Colonic mucosa (tissue), 4 donors: ENCODE data around the gene NECAB3. TPM values are rescaled to one million over a fixed set of nuclear protein-coding genes. Genes with fewer than 3 reads are reported as not detected.

Experiments used
- DNase-seq: peaks from one replicate; pipeline ENCODE4 v3.0.0-alpha.2; 2020
- H3K27ac ChIP-seq: fragments of 200-600 bp; one replicate; pipeline ENCODE4 v1.8.0; 2021
- H3K27me3 ChIP-seq: fragments of 200-600 bp; one replicate; pipeline ENCODE4 v1.8.0; 2021
- H3K36me3 ChIP-seq: fragments of 200-600 bp; one replicate; pipeline ENCODE4 v1.8.0; 2021
- H3K4me1 ChIP-seq: fragments of 200-600 bp; one replicate; pipeline ENCODE4 v1.8.0; 2021; ENCODE audit warnings: mild to moderate bottlenecking
- H3K4me3 ChIP-seq: fragments of 200-600 bp; one replicate; pipeline ENCODE4 v1.8.0; 2021
- H3K9ac ChIP-seq, 2 donors: one replicate each; pipeline ENCODE4 v1.7.0; 2013; ENCODE audit warnings: control low read depth in 2 of 2, low read depth in 2 of 2, low read length in 2 of 2
- H3K9me3 ChIP-seq: fragments of 200-600 bp; one replicate; pipeline ENCODE4 v1.8.0; 2021
- CTCF ChIP-seq: fragments of 200-600 bp; IDR thresholded peaks from one replicate; pipeline ENCODE4 v1.8.0; 2022; ENCODE audit warnings: antibody characterized with exemption, mild to moderate bottlenecking
- intact Hi-C: fragments of 100-400 bp; cut with DNase I; formaldehyde crosslinking; loops from one replicate; pipeline ENCODE4 v1.14.1; 2022
- total RNA-seq, 2 donors: library from RNA; stranded (reverse); fragmentation: NEBNext Ultra II Directional in 1 of 2; extraction: Animal tissue kit (Norgen Biotek cat#: 25700) in 1 of 2; gene quantifications; one replicate each; pipeline ENCODE4 v1.2.1, GENCODE V29; 2021
- donor health status: healthy.
- donor health status: DM: no; HTN: no; CAD: no.
- donor health status: DM: no; HTN: no; CAD: no.

Gene NECAB3
- total RNA-seq, 2 donors from 2014 or later, result 30.3 to 61.3 TPM

DNA sequence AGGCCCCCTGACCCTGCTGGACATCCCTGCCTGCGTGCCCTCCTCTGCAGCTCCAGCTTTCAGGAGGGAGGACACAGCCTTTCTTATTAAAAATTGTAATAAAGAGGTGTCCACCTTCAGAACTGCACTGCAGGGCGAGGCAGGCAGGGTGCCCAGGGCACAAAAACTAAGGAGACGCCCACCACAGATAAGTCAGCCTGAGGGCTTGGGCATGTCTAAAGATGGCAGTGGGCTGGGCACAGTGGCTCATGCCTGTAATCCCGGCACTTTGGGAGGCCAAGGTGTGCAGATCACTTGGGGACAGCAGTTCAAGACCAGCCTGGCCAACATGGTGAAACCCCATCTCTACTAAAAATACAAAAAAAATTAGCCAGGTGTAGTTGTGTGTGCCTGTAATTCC lies 19.1 kb downstream of the NECAB3 start:
- H3K4me1 ChIP-seq, result peaks cover 6% of the 10 kb centered on the region
- no peak for TF ChIP-seq CTCF
- intact Hi-C loops, result no loop called here

GRCh38 chr20:33654680-33655161 lies 19.5 kb downstream of the NECAB3 start:
- TF ChIP-seq CTCF, result no peak
- Histone ChIP-seq H3K9me3 (no peaks in the 10 kb centered on the region), H3K4me1 (peaks cover 6% of the 10 kb centered on the region), H3K27me3 (no peaks in the 10 kb centered on the region), H3K9ac (peak overlapping the region in 1 of 2 donors; percentile 61), H3K36me3 (no peaks in the 10 kb centered on the region), H3K27ac (peak overlapping the region; percentile 8), H3K4me3 (no peak overlapping the region)
- intact Hi-C loops, result loop anchor here (5.0 kb wide), 1 partner anchor 197 kb away; no protein-coding TSS in a partner anchor
- no peak for DNase-seq

More for the DNA sequence above, 19.1 kb downstream of the NECAB3 start:
- no peaks in the 10 kb centered on the region for H3K27me3 ChIP-seq
- H3K4me3 ChIP-seq, result no peak overlapping the region
- no peak for DNase-seq
- peak overlapping the region; percentile 8 for H3K27ac ChIP-seq
- no peaks in the 10 kb centered on the region for H3K9me3 ChIP-seq
- no peak overlapping the region for H3K9ac ChIP-seq
- H3K36me3 ChIP-seq, result no peaks in the 10 kb centered on the region

- H3K36me3 ChIP-seq, result no peaks in the 10 kb centered on the region
- H3K4me3 ChIP-seq, result no peak overlapping the region
- peaks cover 6% of the 10 kb centered on the region for H3K4me1 ChIP-seq
- peak overlapping the region in 1 of 2 donors; percentile 61 for H3K9ac ChIP-seq
- no peak for TF ChIP-seq CTCF
- no peaks in the 10 kb centered on the region for H3K9me3 ChIP-seq
- H3K27ac ChIP-seq, result peak overlapping the region; percentile 23
- intact Hi-C loops, result loop anchor here (5.0 kb wide), 1 partner anchor 197 kb away; no protein-coding TSS in a partner anchor
- peak; percentile 94 for DNase-seq
- no peaks in the 10 kb centered on the region for H3K27me3 ChIP-seq
These were observed 20.2 kb downstream of the NECAB3 start for GRCh38 chr20:33653900-33654596.

DNA sequence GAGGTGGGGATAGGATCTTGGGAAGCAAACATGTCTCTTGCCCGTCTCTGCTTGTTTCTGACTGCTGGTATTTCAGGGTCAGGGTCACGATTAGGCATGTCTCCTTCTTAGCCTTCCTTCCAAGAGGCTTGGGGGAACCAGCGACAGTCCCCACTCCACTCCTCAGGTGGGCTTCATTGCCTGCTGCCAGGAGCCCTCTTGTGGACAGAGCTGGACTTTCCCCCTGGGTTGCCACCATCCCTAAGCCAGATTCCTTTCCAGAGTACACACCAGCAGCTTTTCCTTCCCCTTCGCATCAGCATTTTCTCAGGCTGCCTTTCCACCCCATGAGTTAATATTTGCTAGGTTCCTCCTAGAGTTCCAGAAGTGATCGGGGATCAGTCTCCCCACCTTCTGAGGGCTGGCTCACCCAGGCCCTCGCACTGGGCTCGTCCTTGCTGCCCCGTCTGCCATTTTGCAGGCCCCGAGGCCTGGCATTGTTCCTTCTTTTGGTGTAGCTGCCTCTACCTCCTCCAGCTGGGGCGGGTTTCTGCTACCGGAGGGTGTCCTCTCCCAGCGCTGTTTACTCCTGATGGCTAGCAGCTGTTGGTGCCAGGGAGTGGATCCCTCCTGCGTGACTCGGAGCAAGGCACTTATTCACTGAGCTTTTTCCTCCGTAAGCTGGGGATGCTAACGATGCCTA lies 20.9 kb downstream of the NECAB3 start:
- Histone ChIP-seq H3K9ac (peak overlapping the region in 1 of 2 donors; percentile 61), H3K9me3 (no peaks in the 10 kb centered on the region), H3K27me3 (no peaks in the 10 kb centered on the region), H3K4me3 (no peak overlapping the region), H3K4me1 (peaks cover 6% of the 10 kb centered on the region), H3K36me3 (no peaks in the 10 kb centered on the region), H3K27ac (peak overlapping the region; percentile 23)
- DNase-seq, result peak; percentile 73
- peak; percentile 84 for TF ChIP-seq CTCF
- intact Hi-C loops, result loop anchor here (5.0 kb wide), 1 partner anchor 196 kb away; no protein-coding TSS in a partner anchor

GRCh38 chr20:33651562-33652048 lies 22.6 kb downstream of the NECAB3 start:
- H3K9me3 ChIP-seq, result no peaks in the 10 kb centered on the region
- no peaks in the 10 kb centered on the region for H3K36me3 ChIP-seq
- H3K4me1 ChIP-seq, result peaks cover 6% of the 10 kb centered on the region
- TF ChIP-seq CTCF, result no peak
- H3K9ac ChIP-seq, result no peak overlapping the region
- no peak overlapping the region for H3K4me3 ChIP-seq
- no peaks in the 10 kb centered on the region for H3K27me3 ChIP-seq
- intact Hi-C loops, result loop anchor here (5.0 kb wide), 1 partner anchor 194 kb away; no protein-coding TSS in a partner anchor
- DNase-seq, result peak; percentile 31
- no peak overlapping the region for H3K27ac ChIP-seq
